ENCODE results near the gene STH. TPM values are rescaled to one million over a fixed set of nuclear protein-coding genes. Genes with fewer than 3 reads are reported as not detected.

Gene STH
- total and polyA plus RNA-seq, 7 donors: 0.25 to 2.0 (median 0.26) TPM; not detected in 4

DNA sequence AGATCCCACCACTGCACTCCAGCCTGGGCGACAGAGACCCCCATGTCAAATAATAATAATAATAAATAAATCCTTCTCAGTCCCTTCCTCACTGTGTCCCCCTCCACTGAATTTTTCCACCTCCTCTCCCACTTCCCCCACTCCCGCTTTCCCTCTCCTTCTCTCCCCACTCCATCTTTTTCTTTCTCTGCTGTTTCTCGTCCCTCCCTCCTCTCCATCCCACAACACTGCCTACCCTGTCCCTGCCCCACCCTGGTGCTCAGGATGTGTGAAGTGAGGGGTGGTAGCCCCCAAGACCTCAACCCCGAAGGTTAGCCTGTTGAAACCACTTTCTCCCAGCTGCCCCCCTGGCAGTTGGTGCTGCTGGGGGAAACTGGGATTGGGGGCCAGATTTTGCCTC, 34.4 kb upstream of the STH start:
- WGBS, 3 donors: 90 to 92% (median 91%) methylated on average over 4 of the region's 4 CpGs
- H3K9me3 ChIP-seq: no peaks in the 10 kb centered on the region
- peaks cover 0 to under 1% (median 0%) of the 10 kb centered on the region in 3 donors for H3K27me3 ChIP-seq (ENCODE audit: insufficient read depth in 3 of 3, low read length in 2 of 3)
- TF ChIP-seq, protein P1, sequence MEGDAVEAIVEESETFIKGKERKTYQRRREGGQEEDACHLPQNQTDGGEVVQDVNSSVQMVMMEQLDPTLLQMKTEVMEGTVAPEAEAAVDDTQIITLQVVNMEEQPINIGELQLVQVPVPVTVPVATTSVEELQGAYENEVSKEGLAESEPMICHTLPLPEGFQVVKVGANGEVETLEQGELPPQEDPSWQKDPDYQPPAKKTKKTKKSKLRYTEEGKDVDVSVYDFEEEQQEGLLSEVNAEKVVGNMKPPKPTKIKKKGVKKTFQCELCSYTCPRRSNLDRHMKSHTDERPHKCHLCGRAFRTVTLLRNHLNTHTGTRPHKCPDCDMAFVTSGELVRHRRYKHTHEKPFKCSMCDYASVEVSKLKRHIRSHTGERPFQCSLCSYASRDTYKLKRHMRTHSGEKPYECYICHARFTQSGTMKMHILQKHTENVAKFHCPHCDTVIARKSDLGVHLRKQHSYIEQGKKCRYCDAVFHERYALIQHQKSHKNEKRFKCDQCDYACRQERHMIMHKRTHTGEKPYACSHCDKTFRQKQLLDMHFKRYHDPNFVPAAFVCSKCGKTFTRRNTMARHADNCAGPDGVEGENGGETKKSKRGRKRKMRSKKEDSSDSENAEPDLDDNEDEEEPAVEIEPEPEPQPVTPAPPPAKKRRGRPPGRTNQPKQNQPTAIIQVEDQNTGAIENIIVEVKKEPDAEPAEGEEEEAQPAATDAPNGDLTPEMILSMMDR (IDR thresholded peaks at IDR 0.05): no peak
- no peak overlapping the region for H3K27ac ChIP-seq
- peak in 1 of 2 donors; percentile 15 for DNase-seq
- peaks cover 11% of the 10 kb centered on the region for H3K4me1 ChIP-seq
- intact Hi-C loops (cut with DNase I): no loop called here
- no peak overlapping the region for H3K4me3 ChIP-seq
- ATAC-seq: no peak
- peaks cover 0 to 39% of the 10 kb centered on the region in 2 donors for H3K36me3 ChIP-seq (ENCODE audit: insufficient read depth in 1 of 2, low read depth in 1 of 2)

DNA sequence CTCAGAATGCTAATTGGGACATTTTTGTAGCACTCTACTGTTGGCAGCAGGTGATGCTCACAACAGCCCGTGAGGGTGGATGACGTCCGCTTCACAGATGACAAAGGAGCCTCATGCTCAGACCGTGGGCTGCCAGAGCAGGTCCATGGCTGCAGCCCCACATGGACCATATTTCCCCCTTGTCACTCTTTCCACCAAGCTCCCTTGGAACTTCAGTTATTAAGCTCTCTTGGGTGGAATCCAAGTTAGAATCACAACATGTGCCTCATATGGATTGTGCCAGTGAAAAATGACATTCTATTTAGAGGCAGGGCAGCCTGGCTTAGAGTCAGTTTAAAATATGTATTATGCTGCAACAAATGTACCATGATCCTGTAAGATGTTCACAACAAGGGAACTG, 33.2 kb upstream of the STH start:
- WGBS, 3 donors: 31 to 47% (median 33%) methylated on average over 4 of the region's 4 CpGs
- H3K4me3 ChIP-seq: no peak overlapping the region
- no peak overlapping the region for H3K27ac ChIP-seq
- peaks cover 0 to 51% of the 10 kb centered on the region in 2 donors for H3K36me3 ChIP-seq (ENCODE audit: insufficient read depth in 1 of 2, low read depth in 1 of 2)
- peaks cover 11% of the 10 kb centered on the region for H3K4me1 ChIP-seq
- intact Hi-C loops (cut with DNase I): no loop called here
- DNase-seq: peak in 1 of 2 donors; percentile 42
- no peaks in the 10 kb centered on the region for H3K9me3 ChIP-seq
- peaks cover 0 to 3% (median 0%) of the 10 kb centered on the region in 3 donors for H3K27me3 ChIP-seq (ENCODE audit: insufficient read depth in 3 of 3, low read length in 2 of 3)
- peak; percentile 39 to 67 (median 56) for ATAC-seq
- TF ChIP-seq, protein P1 (IDR thresholded peaks at IDR 0.05): no peak

DNA sequence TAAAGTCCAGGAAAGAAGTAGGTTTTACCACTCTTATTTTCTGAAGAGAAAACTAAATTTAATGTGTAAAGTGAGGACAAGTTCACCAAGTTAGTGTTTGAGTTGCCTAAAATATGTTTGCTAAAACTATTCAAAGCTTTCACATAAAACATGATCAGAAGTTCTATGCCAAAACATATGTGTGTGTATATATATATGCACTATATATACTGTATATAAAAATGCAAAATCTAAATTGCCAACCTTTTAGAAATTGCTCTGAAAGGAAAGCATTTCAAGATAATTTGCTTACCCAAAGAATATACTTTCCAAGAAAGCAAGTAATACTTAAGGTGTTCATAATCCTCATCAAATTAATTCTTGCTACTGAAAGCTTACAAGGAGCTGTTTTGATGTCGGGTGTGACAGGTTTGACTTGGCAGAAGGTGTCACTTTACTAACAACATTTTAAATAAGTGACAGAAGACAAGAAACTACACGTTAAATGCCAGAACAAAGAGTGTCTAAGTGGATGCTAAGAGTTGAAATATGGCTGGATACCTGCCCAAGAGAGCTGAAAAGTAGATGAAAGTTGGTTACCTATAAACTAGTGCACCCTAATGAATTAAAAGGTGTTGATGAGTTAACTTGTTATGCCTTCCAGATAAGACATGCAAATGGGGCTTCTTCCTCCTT, 32.3 kb upstream of the STH start:
- TF ChIP-seq, protein P1 (IDR thresholded peaks at IDR 0.05): no peak
- WGBS, 3 donors: 28 to 60% (median 35%) methylated on average over 2 of the region's 2 CpGs
- H3K9me3 ChIP-seq: no peaks in the 10 kb centered on the region
- peaks cover 0 to 56% of the 10 kb centered on the region in 2 donors for H3K36me3 ChIP-seq (ENCODE audit: insufficient read depth in 1 of 2, low read depth in 1 of 2)
- H3K27ac ChIP-seq: no peak overlapping the region
- peaks cover 0 to 3% (median 0%) of the 10 kb centered on the region in 3 donors for H3K27me3 ChIP-seq (ENCODE audit: insufficient read depth in 3 of 3, low read length in 2 of 3)
- intact Hi-C loops (cut with DNase I): no loop called here
- H3K4me1 ChIP-seq: peaks cover 11% of the 10 kb centered on the region
- no peak overlapping the region for H3K4me3 ChIP-seq
- DNase-seq: no peak
- no peak for ATAC-seq

DNA sequence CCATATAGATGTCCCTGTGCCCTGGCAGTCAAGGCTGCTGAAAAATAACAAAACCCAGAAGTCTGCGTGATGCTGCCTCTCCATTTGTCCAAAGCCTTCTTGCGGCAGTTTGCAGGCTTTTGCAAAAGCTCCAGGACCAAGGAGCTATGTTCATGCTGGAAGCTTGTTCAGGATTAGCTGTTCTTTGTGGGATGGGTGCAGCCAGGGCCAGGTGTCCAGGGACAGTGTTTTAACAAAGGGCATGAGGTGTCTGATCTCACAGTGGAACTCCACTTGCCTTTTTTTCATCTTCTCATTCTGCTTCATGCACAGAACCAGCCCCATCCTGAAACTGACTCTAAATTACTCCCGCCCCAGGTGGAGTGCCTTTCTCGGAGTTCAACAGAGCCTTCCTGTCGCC, 31.7 kb upstream of the STH start:
- TF ChIP-seq, protein P1 (IDR thresholded peaks at IDR 0.05): no peak
- DNase-seq (peak in 1 of 2 donors; percentile 46), ATAC-seq (peak in 2 of 4 donors; percentile 77 to 79)
- H3K4me3 ChIP-seq: no peak overlapping the region
- H3K4me1 ChIP-seq: peaks cover 11% of the 10 kb centered on the region
- H3K27ac ChIP-seq: no peak overlapping the region
- intact Hi-C loops (cut with DNase I): no loop called here
- H3K27me3 ChIP-seq (ENCODE audit: insufficient read depth in 3 of 3, low read length in 2 of 3): peaks cover 0 to 3% (median 0%) of the 10 kb centered on the region in 3 donors
- H3K9me3 ChIP-seq: no peaks in the 10 kb centered on the region
- 57 to 79% (median 69%) methylated on average over 5 of the region's 5 CpGs for WGBS, 3 donors
- peaks cover 0 to 57% of the 10 kb centered on the region in 2 donors for H3K36me3 ChIP-seq (ENCODE audit: insufficient read depth in 1 of 2, low read depth in 1 of 2)

Data from psoas muscle (tissue), 8 donors.